GM06990 (cell line): ENCODE data around the gene KDM3B.

Experiments
- DNase-seq: peaks from one replicate; pipeline ENCODE4 v3.0.0-alpha.2; 2011; ENCODE audit not compliant: insufficient read length; ENCODE audit errors: extremely low read depth
- H3K27me3 ChIP-seq: replicated peaks from 2 replicates; pipeline ENCODE4 v1.6.0; 2011; ENCODE audit warnings: low read length; ENCODE audit not compliant: control insufficient read depth, insufficient read depth
- H3K36me3 ChIP-seq: 2 replicates; pipeline ENCODE4 v1.5.1; 2011; ENCODE audit warnings: low read length; ENCODE audit not compliant: control insufficient read depth, insufficient read depth
- H3K4me3 ChIP-seq: replicated peaks from 2 replicates; pipeline ENCODE4 v1.5.1; 2011; ENCODE audit warnings: low read depth, mild to moderate bottlenecking, control low read depth, low read length
- TF ChIP-seq, protein P1 (sequence below): IDR thresholded peaks from 2 replicates; pipeline ENCODE4 v1.5.1; 2011; ENCODE audit warnings: low read length, control low read depth, mild to moderate bottlenecking, inconsistent platforms; ENCODE audit not compliant: insufficient read depth, poor library complexity, severe bottlenecking

KDM3B gene

DNA sequence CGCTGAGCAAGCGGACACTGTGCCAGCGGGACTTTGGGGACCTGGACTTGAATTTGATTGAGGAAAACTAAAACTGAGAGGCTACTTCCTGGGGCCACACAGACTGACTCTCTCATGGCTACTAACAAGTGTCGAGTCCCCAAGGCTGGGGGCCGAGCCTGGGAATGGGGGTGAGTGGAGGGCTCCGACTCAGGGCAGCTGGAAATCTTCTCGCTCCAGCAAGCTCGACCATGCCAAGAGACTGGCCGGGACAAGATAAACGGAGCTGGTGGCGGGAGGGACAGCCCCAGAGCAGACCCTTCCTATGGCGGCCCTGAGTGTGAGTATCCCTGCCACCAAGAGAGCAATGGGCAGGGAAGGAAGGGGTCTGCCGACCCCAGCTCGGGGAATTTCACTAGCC lies 5.6 kb upstream of the KDM3B start:
- peaks cover 31% of the 10 kb centered on the region for H3K36me3 ChIP-seq
- H3K4me3 ChIP-seq: no peak overlapping the region
- TF ChIP-seq, protein P1, sequence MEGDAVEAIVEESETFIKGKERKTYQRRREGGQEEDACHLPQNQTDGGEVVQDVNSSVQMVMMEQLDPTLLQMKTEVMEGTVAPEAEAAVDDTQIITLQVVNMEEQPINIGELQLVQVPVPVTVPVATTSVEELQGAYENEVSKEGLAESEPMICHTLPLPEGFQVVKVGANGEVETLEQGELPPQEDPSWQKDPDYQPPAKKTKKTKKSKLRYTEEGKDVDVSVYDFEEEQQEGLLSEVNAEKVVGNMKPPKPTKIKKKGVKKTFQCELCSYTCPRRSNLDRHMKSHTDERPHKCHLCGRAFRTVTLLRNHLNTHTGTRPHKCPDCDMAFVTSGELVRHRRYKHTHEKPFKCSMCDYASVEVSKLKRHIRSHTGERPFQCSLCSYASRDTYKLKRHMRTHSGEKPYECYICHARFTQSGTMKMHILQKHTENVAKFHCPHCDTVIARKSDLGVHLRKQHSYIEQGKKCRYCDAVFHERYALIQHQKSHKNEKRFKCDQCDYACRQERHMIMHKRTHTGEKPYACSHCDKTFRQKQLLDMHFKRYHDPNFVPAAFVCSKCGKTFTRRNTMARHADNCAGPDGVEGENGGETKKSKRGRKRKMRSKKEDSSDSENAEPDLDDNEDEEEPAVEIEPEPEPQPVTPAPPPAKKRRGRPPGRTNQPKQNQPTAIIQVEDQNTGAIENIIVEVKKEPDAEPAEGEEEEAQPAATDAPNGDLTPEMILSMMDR: no peak
- no peak for DNase-seq
- no peaks in the 10 kb centered on the region for H3K27me3 ChIP-seq

GRCh38 chr5:138349852-138350562 lies 2.5 kb upstream of the KDM3B start:
- Histone ChIP-seq H3K27me3 (no peaks in the 10 kb centered on the region), H3K36me3 (peaks cover 22% of the 10 kb centered on the region), H3K4me3 (no peak overlapping the region)
- no peak for DNase-seq
- TF ChIP-seq, protein P1: no peak

GRCh38 chr5:138350563-138350890 lies 2.0 kb upstream of the KDM3B start:
- Histone ChIP-seq H3K36me3 (peaks cover 19% of the 10 kb centered on the region), H3K4me3 (no peak overlapping the region), H3K27me3 (no peaks in the 10 kb centered on the region)
- DNase-seq: no peak
- TF ChIP-seq, protein P1: no peak

- no peak for DNase-seq
- Histone ChIP-seq H3K4me3 (no peak overlapping the region), H3K27me3 (no peaks in the 10 kb centered on the region), H3K36me3 (peaks cover 17% of the 10 kb centered on the region)
- TF ChIP-seq, protein P1: no peak
Measured at GRCh38 chr5:138351056-138351455, 1.4 kb upstream of the KDM3B start.

GRCh38 chr5:138351517-138351916 lies 968 bp upstream of the KDM3B start:
- Histone ChIP-seq H3K27me3 (no peaks in the 10 kb centered on the region), H3K4me3 (no peak overlapping the region), H3K36me3 (peaks cover 15% of the 10 kb centered on the region)
- TF ChIP-seq, protein P1: no peak
- no peak for DNase-seq
